Endothelial cell of umbilical vein (primary cell): Measurements from ENCODE around the gene HOXD12.
A peak's percentile ranks its signal among the peaks of the same experiment; 100 is the strongest.

Source experiments
- EZH2 ChIP-seq: IDR thresholded peaks from 2 replicates; pipeline ENCODE4 v1.6.1; 2012; ENCODE audit warnings: borderline replicate concordance, low read depth, mild to moderate bottlenecking, moderate library complexity, low read length, inconsistent platforms; ENCODE audit not compliant: severe bottlenecking
- FOS ChIP-seq: IDR thresholded peaks from 2 replicates; pipeline ENCODE4 v1.6.1; 2011; ENCODE audit warnings: mild to moderate bottlenecking, low read length, moderate library complexity, borderline replicate concordance; ENCODE audit not compliant: insufficient read depth
- GATA2 ChIP-seq: IDR thresholded peaks from 2 replicates; pipeline ENCODE4 v1.7.0; 2011; ENCODE audit warnings: low read depth, mild to moderate bottlenecking, moderate library complexity, mixed read lengths, low read length; ENCODE audit not compliant: insufficient read length, insufficient read depth
- JUN ChIP-seq: IDR thresholded peaks from 2 replicates; pipeline ENCODE4 v1.6.1; 2011; ENCODE audit warnings: borderline replicate concordance, low read depth; ENCODE audit not compliant: insufficient read length, insufficient read depth
- MYC ChIP-seq: IDR thresholded peaks from one replicate; pipeline ENCODE4 v1.6.1; 2011; ENCODE audit warnings: mild to moderate bottlenecking, low read depth, low read length
- POLR2A ChIP-seq: IDR thresholded peaks from 2 replicates; pipeline ENCODE4 v1.6.1; 2012; ENCODE audit warnings: low read depth, mild to moderate bottlenecking, control low read depth, low read length
- POLR2AphosphoS5 ChIP-seq: IDR thresholded peaks from 2 replicates; pipeline ENCODE4 v1.6.1; 2012; ENCODE audit warnings: low read depth, mild to moderate bottlenecking, control low read depth, low read length, moderate library complexity; ENCODE audit not compliant: insufficient read depth
- TF ChIP-seq, protein P1 (sequence below), 2 donors: IDR thresholded peaks; 1 replicate in 1 of 2; 2 replicates in 1 of 2; pipeline ENCODE4 v1.5.1; 2011; ENCODE audit warnings: low read length in 2 of 2, mild to moderate bottlenecking in 2 of 2, moderate library complexity in 2 of 2, control low read depth in 1 of 2, inconsistent platforms in 1 of 2, low read depth in 1 of 2; ENCODE audit not compliant: insufficient read depth in 1 of 2; ENCODE audit errors: extremely low read depth in 1 of 2
- TF ChIP-seq, protein P2 (sequence below): IDR thresholded peaks from 2 replicates; pipeline ENCODE4 v1.6.1; 2011; ENCODE audit not compliant: insufficient read depth, insufficient read length

DNA sequence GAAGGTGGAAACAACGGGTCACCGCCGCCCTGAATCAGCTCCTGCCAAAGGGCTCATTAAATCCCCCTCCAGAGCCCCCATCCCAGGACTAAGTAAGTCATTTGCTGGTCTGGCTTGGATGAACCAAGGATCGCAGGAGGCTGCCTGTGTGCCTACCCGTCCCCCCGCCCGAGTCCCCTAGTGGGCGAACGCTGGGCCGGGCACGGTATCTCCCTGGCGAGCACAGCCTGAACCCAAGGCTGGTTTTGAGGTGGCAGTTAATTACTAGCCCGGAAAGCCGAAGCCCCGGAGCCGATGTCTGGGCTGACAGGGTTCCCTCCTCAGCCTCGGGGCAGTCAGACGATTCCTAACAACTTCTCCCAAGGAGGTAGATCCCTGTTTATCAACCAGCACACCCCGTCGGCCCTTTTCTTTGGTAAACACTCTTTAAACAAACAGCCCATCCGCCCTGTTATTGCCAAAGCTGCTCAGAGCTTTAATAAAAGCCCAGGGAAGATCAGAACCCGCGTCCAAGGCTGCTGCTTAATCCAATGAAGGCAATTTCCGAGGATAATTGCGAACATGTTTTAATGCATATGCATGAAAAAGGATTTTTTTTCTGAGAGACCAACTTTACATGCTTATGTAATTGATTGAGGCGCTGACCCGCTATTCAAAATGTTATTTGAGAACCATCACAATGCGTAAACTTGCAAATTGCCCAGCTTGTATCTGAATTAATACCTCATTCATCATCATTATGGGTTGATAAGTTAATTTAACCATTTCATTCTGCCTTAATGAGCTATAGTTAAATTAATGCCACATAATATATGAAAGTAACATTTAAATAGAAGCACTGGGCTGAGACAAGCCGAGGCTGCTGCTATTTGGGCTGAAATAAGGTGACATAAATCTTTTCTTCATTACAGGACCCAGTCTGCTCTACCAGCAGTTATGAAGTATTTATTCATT, 26.4 kb upstream of the HOXD12 start:
- TF ChIP-seq, protein P1, sequence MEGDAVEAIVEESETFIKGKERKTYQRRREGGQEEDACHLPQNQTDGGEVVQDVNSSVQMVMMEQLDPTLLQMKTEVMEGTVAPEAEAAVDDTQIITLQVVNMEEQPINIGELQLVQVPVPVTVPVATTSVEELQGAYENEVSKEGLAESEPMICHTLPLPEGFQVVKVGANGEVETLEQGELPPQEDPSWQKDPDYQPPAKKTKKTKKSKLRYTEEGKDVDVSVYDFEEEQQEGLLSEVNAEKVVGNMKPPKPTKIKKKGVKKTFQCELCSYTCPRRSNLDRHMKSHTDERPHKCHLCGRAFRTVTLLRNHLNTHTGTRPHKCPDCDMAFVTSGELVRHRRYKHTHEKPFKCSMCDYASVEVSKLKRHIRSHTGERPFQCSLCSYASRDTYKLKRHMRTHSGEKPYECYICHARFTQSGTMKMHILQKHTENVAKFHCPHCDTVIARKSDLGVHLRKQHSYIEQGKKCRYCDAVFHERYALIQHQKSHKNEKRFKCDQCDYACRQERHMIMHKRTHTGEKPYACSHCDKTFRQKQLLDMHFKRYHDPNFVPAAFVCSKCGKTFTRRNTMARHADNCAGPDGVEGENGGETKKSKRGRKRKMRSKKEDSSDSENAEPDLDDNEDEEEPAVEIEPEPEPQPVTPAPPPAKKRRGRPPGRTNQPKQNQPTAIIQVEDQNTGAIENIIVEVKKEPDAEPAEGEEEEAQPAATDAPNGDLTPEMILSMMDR (IDR thresholded peaks at IDR 0.05; ENCODE audit: extremely low read depth in 1 of 2, insufficient read depth in 1 of 2, low read depth in 1 of 2, low read length in 2 of 2): no peak
- TF ChIP-seq POLR2AphosphoS5 (no peak), EZH2 (peak; percentile 73), POLR2A (no peak), JUN (no peak), MYC (no peak), FOS (no peak), GATA2 (no peak)
- TF ChIP-seq, protein P2, sequence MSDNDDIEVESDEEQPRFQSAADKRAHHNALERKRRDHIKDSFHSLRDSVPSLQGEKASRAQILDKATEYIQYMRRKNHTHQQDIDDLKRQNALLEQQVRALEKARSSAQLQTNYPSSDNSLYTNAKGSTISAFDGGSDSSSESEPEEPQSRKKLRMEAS: no peak
